H1 (cell line): Measurements from ENCODE around the gene GLIS2. TPM values are rescaled to one million over a fixed set of nuclear protein-coding genes. Genes with fewer than 3 reads are reported as not detected.

Experiments
- CTBP2 ChIP-seq: IDR thresholded peaks from 2 replicates; pipeline ENCODE4 v1.7.0; 2011; ENCODE audit warnings: borderline replicate concordance, mild to moderate bottlenecking, moderate library complexity, mixed read lengths, low read length; ENCODE audit not compliant: insufficient read depth, insufficient read length
- KDM5A ChIP-seq: fragments of 200-600 bp; IDR thresholded peaks from 2 replicates; pipeline ENCODE4 v1.7.1; 2012; ENCODE audit warnings: mild to moderate bottlenecking, low read length, inconsistent platforms, mixed read lengths
- RFX5 ChIP-seq: IDR thresholded peaks from 2 replicates; pipeline ENCODE4 v1.6.1; 2011; ENCODE audit warnings: low read depth, low read length, improper control_type of control experiment, borderline replicate concordance
- SP1 ChIP-seq: IDR thresholded peaks from 2 replicates; pipeline ENCODE4 v1.6.1; 2011; ENCODE audit warnings: low read depth, low read length
- TBP ChIP-seq: IDR thresholded peaks from 2 replicates; pipeline ENCODE4 v1.6.1; 2011; ENCODE audit warnings: low read depth, low read length, improper control_type of control experiment
- polyA plus RNA-seq, 7 experiments: library from polyadenylated mRNA; depleted of rRNA in 3 of 7; stranded (reverse) in 5 of 7; unstranded in 2 of 7; fragments of >200 nt in 5 of 7; fragments of 200-250 nt in 2 of 7; gene quantifications; 1 replicate in 5 of 7; 2 replicates in 1 of 7; 4 replicates in 1 of 7; pipeline versions ENCODE4 v1.2.1 to v1.2.3, GENCODE V29; 2011 to 2013; ENCODE audit warnings: missing spikeins in 2 of 7, mixed read lengths in 2 of 7
- total RNA-seq: library from RNA; stranded (reverse); fragmentation: NEBNext Ultra II Directional; extraction: Animal tissue kit (Norgen Biotek cat#: 25700); gene quantifications from 2 replicates; pipeline ENCODE4 v1.2.1, GENCODE V29; 2021
- TF ChIP-seq, protein P1 (sequence below), 3 experiments: IDR thresholded peaks; 1 replicate in 2 of 3; 2 replicates in 1 of 3; pipeline versions ENCODE4 v1.5.1 to v1.6.1; 2011; ENCODE audit warnings: low read length in 3 of 3, mild to moderate bottlenecking in 3 of 3, inconsistent platforms in 2 of 3, low read depth in 1 of 3, moderate library complexity in 1 of 3; ENCODE audit not compliant: insufficient read depth in 1 of 3; ENCODE audit errors: control extremely low read depth in 1 of 3

The GLIS2 gene
- total and polyA plus RNA-seq, 2 of the 8 experiments (the other 6 are each of a cell fraction or from before 2014, with no cell fraction given), result 4.3 to 17.4 TPM

- TF ChIP-seq, protein P1, sequence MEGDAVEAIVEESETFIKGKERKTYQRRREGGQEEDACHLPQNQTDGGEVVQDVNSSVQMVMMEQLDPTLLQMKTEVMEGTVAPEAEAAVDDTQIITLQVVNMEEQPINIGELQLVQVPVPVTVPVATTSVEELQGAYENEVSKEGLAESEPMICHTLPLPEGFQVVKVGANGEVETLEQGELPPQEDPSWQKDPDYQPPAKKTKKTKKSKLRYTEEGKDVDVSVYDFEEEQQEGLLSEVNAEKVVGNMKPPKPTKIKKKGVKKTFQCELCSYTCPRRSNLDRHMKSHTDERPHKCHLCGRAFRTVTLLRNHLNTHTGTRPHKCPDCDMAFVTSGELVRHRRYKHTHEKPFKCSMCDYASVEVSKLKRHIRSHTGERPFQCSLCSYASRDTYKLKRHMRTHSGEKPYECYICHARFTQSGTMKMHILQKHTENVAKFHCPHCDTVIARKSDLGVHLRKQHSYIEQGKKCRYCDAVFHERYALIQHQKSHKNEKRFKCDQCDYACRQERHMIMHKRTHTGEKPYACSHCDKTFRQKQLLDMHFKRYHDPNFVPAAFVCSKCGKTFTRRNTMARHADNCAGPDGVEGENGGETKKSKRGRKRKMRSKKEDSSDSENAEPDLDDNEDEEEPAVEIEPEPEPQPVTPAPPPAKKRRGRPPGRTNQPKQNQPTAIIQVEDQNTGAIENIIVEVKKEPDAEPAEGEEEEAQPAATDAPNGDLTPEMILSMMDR (IDR thresholded peaks at IDR 0.05; ENCODE audit: control extremely low read depth in 1 of 3, insufficient read depth in 1 of 3, low read depth in 1 of 3, low read length in 3 of 3), result no peak
- TF ChIP-seq RFX5 (no peak), KDM5A (no peak), TBP (no peak), SP1 (no peak), CTBP2 (no peak)
Observed at GRCh38 chr16:4344983-4345835, 29.3 kb downstream of the GLIS2 start (continued).
